Measurements from ENCODE around the gene SCARF2.
"Not testable (repeated sequence)": the region's sequence is repeated elsewhere in the genome, so short reads cannot be mapped to it uniquely, and the experiment has no call there.

Gene SCARF2

DNA sequence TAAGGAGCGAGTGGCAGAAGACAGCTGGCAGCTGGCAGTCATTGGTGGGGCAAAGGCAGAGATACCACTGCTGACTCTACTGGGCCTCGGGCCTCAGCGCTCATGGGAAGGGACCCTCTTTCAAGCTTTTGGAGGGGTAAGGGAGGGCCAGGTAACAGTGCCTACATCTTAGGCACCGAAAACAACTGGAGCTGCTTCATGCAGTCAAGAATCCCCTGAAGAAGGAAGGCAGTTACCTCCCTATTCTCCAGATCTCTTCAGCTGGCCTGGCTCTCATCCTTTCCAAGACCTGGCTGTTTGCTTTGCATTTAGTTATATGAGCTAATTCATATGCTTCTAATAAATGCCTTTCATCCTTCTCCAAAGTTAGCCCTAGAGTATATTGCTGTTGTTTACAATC, 59.5 kb downstream of the SCARF2 start:
- peaks cover 2% of the 10 kb centered on the region for H3K36me3 Mint-ChIP-seq (ENCODE audit: insufficient read depth)
- ATAC-seq (replicated peaks; ENCODE audit: extremely low read depth, poor library complexity, severe bottlenecking) (no peak), DNase-seq (ENCODE audit: low spot score in 2 of 2) (no peak)
- no peaks in the 10 kb centered on the region for H3K4me1 Mint-ChIP-seq
- H3K4me3 Mint-ChIP-seq: no peak overlapping the region
- peaks cover 11% of the 10 kb centered on the region for H3K27me3 Mint-ChIP-seq
- no peak overlapping the region for H3K27ac Mint-ChIP-seq (ENCODE audit: low read depth)
- peaks cover 5% of the 10 kb centered on the region for H3K9me3 Mint-ChIP-seq

DNA sequence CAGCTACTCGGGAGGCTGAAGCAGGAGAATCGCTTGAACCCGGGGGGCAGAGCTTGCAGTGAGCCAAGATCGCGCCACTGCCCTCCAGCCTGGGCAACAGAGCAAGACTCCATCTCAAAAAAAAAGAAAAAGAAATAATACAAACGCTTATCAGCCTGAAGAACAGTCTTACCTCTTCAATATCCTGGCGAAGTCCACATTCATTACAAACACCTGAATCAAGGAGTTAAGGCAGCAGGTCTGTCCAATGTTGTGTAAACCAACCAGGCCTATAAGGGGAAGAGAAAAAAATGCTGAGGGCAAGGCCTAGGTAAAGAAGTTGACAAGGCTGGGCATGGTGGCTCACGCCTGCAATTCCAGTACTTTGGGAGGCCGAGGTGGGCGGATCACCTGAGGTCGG, 60.6 kb downstream of the SCARF2 start:
- not testable (repeated sequence) for ATAC-seq (replicated peaks; ENCODE audit: extremely low read depth, poor library complexity, severe bottlenecking); H3K4me3 Mint-ChIP-seq; H3K4me1 Mint-ChIP-seq; H3K9me3 Mint-ChIP-seq; H3K36me3 Mint-ChIP-seq (ENCODE audit: insufficient read depth); H3K27ac Mint-ChIP-seq (ENCODE audit: low read depth); DNase-seq (ENCODE audit: low spot score in 2 of 2)
- peaks cover 11% of the 10 kb centered on the region for H3K27me3 Mint-ChIP-seq

GRCh38 chr22:20376281-20376680, 61.3 kb downstream of the SCARF2 start:
- H3K4me1 Mint-ChIP-seq; H3K9me3 Mint-ChIP-seq; ATAC-seq (replicated peaks; ENCODE audit: extremely low read depth, poor library complexity, severe bottlenecking); H3K36me3 Mint-ChIP-seq (ENCODE audit: insufficient read depth); H3K4me3 Mint-ChIP-seq; H3K27ac Mint-ChIP-seq (ENCODE audit: low read depth); DNase-seq (ENCODE audit: low spot score in 2 of 2): not testable (repeated sequence)
- H3K27me3 Mint-ChIP-seq: peaks cover 11% of the 10 kb centered on the region
